ENCODE results near the gene ATP5PD.

The ATP5PD gene

GRCh38 chr17:75005291-75005690 is 41.5 kb downstream of the ATP5PD start:
- no peaks in the 10 kb centered on the region for H3K4me1 ChIP-seq (ENCODE audit: insufficient read depth, low read length, severe bottlenecking)
- H3K79me2 ChIP-seq (ENCODE audit: insufficient read depth, low read length): no peaks in the 10 kb centered on the region
- H3K9me3 ChIP-seq (ENCODE audit: low read length): no peaks in the 10 kb centered on the region
- no peaks in the 10 kb centered on the region for H3F3A ChIP-seq (ENCODE audit: insufficient read depth, low read length)
- no peaks in the 10 kb centered on the region for H4K20me1 ChIP-seq (ENCODE audit: insufficient read depth, low read length)
- H3K9ac ChIP-seq (ENCODE audit: low read length): no peak overlapping the region
- no peak overlapping the region for H3K4me3 ChIP-seq (ENCODE audit: low read depth, low read length, poor library complexity, severe bottlenecking)
- H3K36me3 ChIP-seq (ENCODE audit: insufficient read depth, low read length): no peaks in the 10 kb centered on the region
- H2AFZ ChIP-seq (ENCODE audit: low read length): no peak overlapping the region
- no peaks in the 10 kb centered on the region for H3K27me3 ChIP-seq (ENCODE audit: insufficient read depth, low read length)
- H3K9me2 ChIP-seq (ENCODE audit: low read depth, low read length): no peaks in the 10 kb centered on the region
- no peak for TF ChIP-seq CTCF (IDR thresholded peaks at IDR 0.05; ENCODE audit: low read length)
- TF ChIP-seq EZH2 (IDR thresholded peaks at IDR 0.05; ENCODE audit: borderline replicate concordance, low read length): no peak
- H3K4me2 ChIP-seq (ENCODE audit: low read length): no peak overlapping the region
- H3K27ac ChIP-seq (ENCODE audit: low read depth, low read length, poor library complexity, severe bottlenecking): no peak overlapping the region

GRCh38 chr17:75004371-75004770 is 42.4 kb downstream of the ATP5PD start:
- Histone ChIP-seq H3K4me2 (ENCODE audit: low read length) (no peak overlapping the region), H4K20me1 (ENCODE audit: insufficient read depth, low read length) (no peaks in the 10 kb centered on the region), H3K4me3 (ENCODE audit: low read depth, low read length, poor library complexity, severe bottlenecking) (no peak overlapping the region), H3K4me1 (ENCODE audit: insufficient read depth, low read length, severe bottlenecking) (no peaks in the 10 kb centered on the region), H3K9me2 (ENCODE audit: low read depth, low read length) (no peaks in the 10 kb centered on the region), H3K27ac (ENCODE audit: low read depth, low read length, poor library complexity, severe bottlenecking) (no peak overlapping the region), H3F3A (ENCODE audit: insufficient read depth, low read length) (no peaks in the 10 kb centered on the region), H3K9me3 (ENCODE audit: low read length) (no peaks in the 10 kb centered on the region), H2AFZ (ENCODE audit: low read length) (no peak overlapping the region), H3K27me3 (ENCODE audit: insufficient read depth, low read length) (no peaks in the 10 kb centered on the region), H3K9ac (ENCODE audit: low read length) (no peak overlapping the region), H3K36me3 (ENCODE audit: insufficient read depth, low read length) (no peaks in the 10 kb centered on the region), H3K79me2 (ENCODE audit: insufficient read depth, low read length) (no peaks in the 10 kb centered on the region)
- TF ChIP-seq CTCF (IDR thresholded peaks at IDR 0.05; ENCODE audit: low read length) (no peak), EZH2 (IDR thresholded peaks at IDR 0.05; ENCODE audit: borderline replicate concordance, low read length) (no peak)

GRCh38 chr17:75003957-75004355 is 42.8 kb downstream of the ATP5PD start:
- no peak overlapping the region for H3K9ac ChIP-seq (ENCODE audit: low read length)
- H3F3A ChIP-seq (ENCODE audit: insufficient read depth, low read length): no peaks in the 10 kb centered on the region
- H3K4me1 ChIP-seq (ENCODE audit: insufficient read depth, low read length, severe bottlenecking): no peaks in the 10 kb centered on the region
- H3K27me3 ChIP-seq (ENCODE audit: insufficient read depth, low read length): no peaks in the 10 kb centered on the region
- H2AFZ ChIP-seq (ENCODE audit: low read length): no peak overlapping the region
- H3K9me2 ChIP-seq (ENCODE audit: low read depth, low read length): no peaks in the 10 kb centered on the region
- no peaks in the 10 kb centered on the region for H3K36me3 ChIP-seq (ENCODE audit: insufficient read depth, low read length)
- no peak overlapping the region for H3K4me2 ChIP-seq (ENCODE audit: low read length)
- no peak for TF ChIP-seq EZH2 (IDR thresholded peaks at IDR 0.05; ENCODE audit: borderline replicate concordance, low read length)
- no peak for TF ChIP-seq CTCF (IDR thresholded peaks at IDR 0.05; ENCODE audit: low read length)
- H3K4me3 ChIP-seq (ENCODE audit: low read depth, low read length, poor library complexity, severe bottlenecking): no peak overlapping the region
- no peaks in the 10 kb centered on the region for H3K9me3 ChIP-seq (ENCODE audit: low read length)
- no peaks in the 10 kb centered on the region for H4K20me1 ChIP-seq (ENCODE audit: insufficient read depth, low read length)
- H3K27ac ChIP-seq (ENCODE audit: low read depth, low read length, poor library complexity, severe bottlenecking): no peak overlapping the region
- H3K79me2 ChIP-seq (ENCODE audit: insufficient read depth, low read length): no peaks in the 10 kb centered on the region

All from OCI-LY1 (cell line).